Activated CD8-positive, alpha-beta memory T cell treated with anti-CD3 and anti-CD28 coated beads, Interleukin-2, amount 50 U/mL, for 1 hour (primary cell): ENCODE results near the gene LINGO3.

ENCODE experiments used
- DNase-seq: peaks from one replicate; pipeline ENCODE4 v3.0.0-alpha.2; 2020; ENCODE audit errors: extremely low read depth

LINGO3 gene

DNA sequence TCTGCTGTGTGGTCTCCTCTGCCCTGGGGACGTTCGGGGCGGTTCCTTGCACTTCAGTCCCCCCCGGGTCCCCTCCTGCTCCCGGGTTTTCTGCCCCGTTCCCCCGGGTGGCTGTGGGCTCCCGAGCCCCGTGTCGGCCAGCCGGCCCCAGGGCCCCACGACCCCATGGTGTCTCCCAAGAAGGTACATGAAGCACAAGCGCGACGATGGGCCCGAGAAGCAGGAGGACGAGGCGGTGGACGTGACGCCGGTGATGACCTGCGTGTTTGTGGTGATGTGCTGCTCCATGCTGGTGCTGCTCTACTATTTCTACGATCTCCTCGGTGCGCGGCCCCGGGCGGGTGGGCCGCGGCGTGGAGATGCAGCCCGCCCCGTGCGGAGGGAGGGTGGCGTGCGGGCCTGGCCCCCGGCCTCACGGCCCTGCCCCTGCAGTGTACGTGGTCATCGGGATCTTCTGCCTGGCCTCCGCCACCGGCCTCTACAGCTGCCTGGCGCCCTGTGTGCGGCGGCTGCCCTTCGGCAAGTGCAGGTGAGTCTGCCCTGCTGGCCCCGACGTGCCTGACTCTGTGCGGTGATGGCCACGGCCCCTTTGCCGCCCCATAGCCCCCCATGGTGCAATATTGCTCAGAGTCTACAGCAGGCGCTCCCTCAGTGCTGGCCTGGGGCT is 31.8 kb upstream of the LINGO3 start:
- DNase-seq = no peak

DNA sequence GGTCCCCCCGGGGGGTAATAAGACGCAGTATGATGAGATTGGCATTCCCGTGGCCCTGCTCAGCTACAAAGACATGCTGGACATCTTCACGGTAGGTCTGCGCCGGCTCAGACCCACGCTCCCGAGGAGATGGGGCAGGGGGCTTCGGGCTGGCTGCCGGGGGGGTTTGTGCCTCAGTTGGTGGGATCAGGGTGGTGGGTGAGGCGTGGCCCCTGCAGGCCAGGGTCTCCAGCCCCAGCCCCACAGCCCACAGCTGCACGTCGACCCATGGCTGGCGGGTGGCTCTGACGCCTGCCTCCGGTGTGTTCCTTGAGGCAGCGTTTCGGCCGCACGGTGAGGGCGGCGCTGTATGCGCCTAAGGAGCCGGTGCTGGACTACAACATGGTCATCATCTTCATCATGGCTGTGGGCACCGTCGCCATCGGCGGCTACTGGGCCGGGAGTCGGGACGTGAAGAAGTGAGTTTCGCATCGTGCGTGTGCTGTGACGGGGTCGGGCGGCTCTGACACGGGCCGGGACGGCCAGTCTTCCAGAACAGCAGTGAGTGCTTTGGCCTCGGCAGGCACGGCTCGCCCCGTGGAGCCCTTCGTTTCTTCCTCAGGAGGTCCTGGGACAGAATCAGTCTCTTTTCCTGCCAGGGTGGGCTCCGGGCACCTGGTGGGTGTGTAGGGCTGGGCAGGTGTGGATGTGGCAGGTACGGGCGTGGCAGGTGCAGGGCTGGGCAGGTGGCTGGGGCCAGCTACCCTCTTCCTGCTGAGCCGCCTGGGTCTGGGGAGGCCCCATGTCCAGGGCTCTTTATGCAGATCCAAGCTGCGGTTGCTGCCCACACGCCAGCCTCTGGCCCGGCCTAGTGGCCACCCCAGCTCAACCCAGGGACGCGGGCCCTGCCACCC is 31.0 kb upstream of the LINGO3 start:
- DNase-seq = no peak

DNA sequence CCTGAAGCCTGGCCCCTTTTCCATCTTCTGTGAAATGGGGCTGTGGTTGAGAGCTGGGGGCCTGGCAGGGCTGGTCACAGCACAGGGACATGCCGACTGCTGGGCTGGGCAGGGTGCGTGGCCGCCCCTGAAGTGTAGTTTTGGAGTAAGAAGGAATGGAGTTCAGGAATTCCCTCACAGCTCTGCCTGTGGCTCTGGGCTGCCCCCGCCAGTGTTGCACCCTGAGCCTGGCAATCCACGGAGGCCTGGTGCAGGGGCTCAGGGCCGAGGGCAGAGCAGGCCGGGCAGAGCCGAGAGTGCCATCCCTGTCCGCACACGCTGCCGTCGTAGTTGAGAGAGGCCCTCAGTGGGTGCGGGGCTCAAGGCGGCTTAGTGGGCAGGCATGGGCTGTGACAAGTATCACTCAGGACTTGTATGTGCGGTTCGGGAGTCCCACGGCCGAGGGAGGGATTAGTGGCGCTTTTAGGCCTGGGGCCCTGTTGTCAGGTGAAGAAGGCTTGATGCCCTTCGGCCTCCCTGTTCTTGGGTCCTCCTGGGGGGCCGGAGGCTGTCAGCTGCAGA is 30.2 kb upstream of the LINGO3 start:
- DNase-seq = no peak

DNA sequence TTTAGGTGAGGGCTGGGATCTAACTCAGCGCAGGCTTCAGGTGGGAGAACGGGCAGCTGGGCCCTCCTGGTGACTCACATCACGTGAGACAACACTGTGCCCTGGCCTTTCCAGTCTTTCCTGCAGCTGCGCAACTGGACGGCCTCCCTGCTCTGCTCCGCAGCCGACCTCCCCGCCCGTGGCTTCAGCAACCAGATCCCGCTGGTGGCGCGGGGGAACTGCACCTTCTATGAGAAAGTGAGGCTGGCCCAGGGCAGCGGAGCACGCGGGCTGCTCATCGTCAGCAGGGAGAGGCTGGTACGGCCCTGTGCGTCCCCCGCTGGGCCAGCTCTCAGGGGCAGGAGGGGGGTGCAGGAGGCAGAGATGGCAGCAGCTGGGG is 29.4 kb upstream of the LINGO3 start:
- DNase-seq = no peak

DNA sequence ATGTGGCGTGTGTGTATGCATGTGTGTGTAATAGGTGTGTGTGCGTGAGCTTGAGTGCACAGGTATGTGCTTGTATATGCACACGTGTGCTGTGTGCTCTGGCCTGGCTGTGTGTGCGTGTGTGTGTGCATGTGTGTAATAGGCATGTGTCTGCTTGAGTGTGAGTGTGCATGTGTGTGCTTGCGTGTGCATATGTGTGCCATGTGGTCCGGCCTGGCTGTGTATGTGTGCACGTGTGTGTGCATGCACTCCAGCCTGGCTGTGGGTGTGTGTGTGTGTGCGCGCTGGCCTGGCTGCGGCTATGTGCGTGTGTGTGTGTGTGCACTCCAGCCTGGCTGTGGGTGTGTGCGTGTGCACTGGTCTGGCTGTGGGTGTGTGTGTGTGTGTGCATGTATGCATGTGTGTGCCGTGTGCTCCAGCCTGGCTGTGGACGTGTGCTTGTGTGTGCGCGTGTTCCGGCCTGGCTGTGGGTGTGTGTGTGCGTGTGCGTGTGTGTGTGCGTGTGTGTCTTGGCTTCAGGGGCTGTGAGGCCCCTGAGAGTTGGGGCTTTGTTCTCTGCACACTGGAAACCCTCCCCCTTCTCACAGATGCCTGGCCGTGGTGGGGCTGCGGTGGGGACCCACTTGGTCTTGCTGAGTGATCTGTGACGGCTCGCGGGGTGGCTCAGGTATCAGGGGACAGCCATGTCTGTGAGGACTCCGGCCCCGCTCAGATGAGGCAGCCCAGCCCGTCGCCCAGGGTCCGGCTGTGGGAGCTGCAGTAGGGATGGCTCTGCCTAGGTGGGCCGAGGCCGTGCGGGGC is 28.8 kb upstream of the LINGO3 start:
- no peak for DNase-seq

DNA sequence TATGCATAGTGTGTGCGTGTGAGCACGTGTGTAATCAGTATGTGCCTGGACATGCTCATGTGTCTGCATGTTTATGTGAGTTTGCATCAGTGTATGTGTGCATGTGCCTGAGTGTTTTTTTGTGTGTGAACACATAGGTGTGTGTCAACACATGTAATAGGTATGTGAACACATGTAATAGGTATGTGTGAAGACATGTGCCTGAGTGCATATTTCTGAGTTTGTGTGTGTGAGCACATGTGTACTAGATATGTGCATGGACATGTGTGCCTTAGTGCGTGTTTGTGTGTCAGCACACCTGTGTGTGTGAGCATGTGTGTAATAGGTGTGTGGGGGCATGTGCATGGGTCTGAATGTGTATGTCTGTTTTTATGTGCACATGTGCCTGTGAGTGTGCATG is 27.9 kb upstream of the LINGO3 start:
- no peak for DNase-seq

DNA sequence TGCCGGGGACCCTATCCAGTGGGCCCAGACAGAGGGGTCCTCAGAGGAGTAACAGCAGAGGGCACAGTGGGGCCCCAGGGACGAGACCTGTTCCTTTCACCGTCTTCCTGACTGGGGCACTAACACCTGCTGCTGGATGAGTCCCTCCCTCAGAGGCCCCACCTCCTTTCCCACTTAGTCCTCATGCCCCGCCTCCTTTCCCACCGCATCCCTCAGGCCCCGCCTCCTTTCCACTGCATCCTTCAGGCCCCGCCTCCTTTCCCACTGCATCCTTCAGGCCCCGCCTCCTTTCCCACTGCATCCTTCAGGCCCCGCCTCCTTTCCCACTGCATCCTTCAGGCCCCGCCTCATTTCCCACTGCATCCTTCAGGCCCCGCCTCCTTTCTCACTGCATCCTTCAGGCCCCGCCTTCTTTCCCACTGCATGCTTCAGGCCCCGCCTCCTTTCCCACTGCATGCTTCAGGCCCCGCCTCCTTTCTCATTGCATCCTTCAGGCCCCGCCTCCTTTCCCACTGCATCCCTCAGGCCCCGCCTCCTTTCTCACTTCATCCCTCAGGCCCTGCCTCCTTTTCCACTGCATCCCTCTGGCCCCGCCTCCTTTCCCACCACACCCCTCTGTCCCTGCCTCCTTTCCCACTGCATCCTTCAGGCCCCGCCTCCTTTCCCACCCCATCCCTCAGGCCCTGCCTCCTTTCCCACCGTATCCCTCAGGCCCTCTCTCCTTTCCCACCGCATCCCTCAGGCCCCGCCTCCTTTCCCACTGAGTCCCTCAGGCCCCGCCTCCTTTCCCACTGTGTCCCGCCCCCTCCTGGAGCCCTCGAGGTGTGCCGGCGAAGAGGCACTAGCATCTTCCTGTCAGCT is 27.3 kb upstream of the LINGO3 start:
- DNase-seq = no peak

DNA sequence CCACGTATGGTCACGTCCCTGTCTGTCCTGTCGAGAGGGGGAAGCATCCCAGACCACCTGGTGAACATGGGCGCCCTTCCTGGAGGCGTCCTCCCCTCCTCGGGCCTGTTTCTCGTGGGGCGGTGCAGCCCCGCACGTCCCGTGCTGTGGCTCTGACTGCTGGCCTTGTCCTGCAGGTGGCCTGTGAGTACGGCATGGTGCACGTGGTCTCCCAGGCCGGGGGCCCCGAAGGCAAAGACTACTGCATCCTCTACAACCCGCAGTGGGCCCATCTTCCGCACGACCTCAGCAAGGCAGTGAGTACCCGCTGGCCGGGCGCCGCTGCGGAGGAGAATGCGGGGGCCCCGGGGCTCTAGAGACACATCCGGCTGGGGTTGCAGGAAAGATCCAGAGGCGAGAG is 26.5 kb upstream of the LINGO3 start:
- DNase-seq = no peak

DNA sequence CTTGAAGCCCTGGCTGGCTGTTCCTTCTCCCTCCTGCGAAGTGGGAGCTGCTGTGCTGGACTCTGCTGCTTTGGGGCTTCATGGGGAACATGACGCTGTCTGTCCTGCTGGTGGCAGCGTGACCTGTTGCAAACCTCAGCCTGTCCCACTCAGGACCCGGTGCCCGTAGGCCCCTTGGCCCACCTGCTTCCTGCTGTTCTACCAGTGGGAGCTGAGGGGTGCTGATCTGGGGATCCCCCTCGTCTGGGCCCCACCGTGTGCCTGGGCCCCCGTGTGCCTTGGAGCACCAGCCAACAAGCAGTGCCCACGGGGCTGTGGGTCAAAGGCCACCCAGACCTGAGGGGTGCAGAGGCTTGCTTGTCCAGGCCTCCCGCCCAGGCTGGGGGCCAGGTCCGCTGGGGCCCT is 25.9 kb upstream of the LINGO3 start:
- no peak for DNase-seq

DNA sequence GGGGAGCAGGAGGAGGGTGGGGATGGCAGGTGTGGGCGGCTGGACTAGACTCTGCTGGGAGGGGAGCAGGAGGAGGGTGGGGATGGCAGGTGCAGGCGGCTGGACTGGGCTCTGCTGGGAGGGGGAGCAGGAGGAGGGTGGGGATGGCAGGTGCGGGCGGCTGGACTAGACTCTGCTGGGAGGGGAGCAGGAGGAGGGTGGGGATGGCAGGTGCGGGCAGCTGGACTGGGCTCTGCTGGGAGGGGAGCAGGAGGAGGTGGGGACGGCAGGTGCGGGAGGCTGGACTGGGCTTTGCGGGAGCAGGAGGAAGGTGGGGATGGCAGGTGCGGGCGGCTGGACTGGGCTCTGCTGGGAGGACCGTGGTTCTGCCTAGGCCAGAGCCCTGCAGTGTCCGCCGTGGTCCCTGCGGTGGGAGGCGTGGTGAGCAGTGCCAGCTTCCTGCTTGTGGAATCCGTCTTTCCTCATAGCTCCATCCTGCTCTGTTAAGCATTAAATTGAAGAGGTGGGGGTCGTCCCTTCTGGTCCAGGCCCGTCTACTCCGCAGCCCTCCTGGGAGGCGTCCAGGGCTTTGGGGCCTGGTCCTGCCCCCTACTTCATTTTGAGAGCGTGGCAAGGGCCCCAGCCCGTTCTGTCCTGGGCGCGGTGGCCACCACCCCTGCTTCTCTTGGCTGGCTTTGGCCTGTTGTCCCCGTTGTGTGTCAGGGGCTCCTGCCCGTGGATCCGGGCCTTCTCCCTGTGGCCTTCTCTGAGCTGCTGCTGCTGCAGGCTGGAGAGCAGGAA is 25.3 kb upstream of the LINGO3 start:
- no peak for DNase-seq

DNA sequence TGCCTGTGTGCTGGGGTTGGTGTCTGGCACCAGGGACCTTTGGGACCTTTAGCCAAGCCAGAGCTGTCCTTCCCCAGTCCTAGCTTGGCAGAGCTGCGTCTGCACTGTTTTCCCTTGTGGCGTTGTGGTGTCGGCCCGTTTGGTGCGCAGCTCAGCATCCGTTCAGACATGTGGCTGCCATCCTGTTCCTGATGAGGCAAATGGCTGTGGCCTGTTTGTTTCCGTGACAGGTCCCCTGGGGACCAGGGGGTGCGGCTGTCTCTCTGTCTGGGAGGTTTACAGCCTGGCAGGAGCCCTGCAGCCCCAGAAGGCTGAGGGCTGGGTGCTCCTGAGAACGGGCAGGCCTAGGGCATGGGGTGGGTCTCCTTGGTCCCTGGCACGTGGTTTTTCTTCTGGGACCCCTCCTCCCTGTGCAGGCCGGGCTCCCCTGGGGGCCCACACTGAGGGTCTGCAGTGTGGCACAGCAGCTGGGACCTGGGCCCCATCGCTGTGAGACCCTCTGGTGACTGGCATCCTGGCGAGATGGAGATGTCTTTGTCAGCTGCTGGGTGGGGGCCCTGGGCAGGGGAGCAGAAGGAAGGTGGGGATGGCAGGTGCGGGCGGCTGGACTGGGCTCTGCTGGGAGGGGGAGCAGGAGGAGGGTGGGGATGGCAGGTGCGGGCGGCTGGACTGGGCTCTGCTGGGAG is 24.5 kb upstream of the LINGO3 start:
- DNase-seq = peak; percentile 40

DNA sequence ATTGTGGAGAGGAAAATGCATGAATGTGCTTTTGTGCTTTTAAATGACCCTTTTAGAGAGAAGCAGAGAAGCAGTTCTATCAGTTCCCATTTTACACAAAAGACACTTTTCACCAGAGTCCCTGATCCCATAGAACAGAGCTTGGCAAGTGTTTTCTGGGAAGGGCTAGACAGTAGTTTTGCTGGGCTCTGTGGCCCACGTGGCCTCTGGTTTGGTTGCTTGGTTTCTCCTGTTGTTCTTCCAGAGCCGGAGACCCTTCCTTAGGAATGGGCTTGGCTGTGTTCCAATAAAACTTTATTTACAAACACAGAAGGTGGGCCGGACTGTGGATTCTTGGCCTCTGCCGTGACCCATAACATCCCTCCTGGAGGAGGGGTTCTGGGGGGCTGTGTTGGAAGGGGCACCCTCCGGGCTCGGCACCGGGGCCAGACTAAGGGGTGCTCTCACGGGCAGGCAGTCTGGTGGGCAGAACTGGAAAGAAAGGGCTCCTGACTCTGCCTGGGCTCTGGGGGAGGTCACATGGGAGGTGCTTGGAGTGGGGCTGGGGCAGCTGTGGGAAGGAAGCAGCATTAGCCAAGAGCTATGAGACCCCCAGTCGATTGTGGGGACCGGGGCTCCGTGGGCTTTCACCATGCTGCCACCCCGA is 23.8 kb upstream of the LINGO3 start:
- no peak for DNase-seq

DNA sequence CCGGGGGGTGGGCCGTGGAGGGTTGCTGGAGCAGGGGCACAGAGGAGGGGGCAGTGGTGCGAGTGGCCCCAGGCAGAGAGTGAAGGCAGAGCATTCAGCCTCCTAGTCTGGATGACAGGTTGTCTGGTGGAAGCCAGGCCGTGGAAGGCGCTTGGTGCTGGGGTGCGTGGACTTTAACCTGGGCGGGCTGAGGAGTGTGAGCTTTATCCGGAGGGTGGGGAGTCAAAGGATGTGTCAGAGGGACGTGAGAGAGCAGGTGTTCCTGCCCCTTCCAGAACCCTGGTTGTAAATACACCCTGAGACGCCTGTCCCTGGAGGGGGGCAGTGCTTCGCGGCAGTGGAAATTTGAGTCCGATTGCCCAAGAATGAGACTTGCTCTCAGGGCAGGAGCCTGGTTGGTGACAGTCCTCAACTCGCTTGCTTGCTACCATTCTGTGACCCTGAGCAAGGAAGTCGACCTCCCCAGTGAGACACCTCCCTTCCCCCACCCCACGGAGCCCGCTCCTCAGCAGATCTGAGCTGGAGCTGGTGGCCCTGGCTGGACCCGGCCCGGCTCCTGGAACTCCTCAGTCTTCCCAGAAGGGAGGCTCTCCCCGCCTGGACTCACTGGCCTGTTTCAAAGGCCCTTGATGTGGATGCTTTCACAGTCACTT is 22.8 kb upstream of the LINGO3 start:
- DNase-seq = no peak

DNA sequence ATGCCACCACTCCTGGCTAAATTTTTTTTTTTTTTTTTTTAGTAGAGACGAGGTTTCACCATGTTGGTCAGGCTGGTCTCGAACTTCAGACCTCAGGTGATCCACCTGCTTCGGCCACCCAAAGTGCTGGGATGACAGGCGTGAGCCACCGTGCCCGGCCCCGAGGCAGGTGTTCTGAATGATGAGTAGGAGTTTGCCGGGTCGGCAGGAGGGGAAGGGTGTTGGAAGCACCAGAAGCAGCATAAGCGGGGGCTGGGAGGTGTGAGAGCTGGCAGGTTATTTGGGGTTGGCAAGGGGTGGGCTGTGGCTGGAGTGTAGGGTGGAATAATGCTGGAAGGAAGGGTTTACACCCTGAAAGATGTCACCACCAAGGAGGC is 22.3 kb upstream of the LINGO3 start:
- DNase-seq = no peak

DNA sequence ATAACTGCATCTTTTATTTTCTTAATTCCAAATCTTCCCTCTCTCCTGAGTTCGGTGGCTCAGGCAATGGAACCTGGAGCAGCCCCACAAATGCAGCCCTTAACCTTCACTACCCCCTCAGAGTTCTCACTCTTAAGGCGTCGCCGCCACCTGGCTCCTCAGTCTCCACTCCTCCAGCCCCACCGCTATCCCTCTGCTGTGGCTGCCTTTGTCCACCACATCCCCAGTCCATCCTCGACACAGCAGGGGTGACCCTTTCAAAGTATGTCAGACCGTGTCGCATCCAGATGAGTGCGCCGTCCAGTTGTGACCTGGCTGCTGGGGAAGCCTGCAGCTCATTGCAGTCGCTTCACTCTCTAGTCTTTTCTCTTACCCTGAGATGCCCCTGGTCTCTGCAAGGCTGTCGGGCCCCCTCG is 21.6 kb upstream of the LINGO3 start:
- no peak for DNase-seq

DNA sequence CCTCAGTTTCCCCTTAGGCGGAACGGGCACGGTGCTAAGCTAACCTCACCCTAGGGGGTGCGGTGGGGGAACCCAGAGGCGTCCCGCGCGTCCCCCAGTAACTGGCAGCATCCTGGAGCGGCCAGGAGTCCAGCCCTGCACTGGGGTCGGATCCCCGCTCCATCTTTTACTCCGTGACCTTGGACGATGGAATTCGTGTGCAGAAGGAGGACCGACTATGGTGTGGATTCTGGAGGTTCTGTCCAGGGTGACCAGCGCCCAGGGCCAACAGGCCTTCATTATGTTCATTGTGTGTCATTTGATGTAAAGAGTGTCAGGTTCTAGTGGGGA is 21.2 kb upstream of the LINGO3 start:
- no peak for DNase-seq

DNA sequence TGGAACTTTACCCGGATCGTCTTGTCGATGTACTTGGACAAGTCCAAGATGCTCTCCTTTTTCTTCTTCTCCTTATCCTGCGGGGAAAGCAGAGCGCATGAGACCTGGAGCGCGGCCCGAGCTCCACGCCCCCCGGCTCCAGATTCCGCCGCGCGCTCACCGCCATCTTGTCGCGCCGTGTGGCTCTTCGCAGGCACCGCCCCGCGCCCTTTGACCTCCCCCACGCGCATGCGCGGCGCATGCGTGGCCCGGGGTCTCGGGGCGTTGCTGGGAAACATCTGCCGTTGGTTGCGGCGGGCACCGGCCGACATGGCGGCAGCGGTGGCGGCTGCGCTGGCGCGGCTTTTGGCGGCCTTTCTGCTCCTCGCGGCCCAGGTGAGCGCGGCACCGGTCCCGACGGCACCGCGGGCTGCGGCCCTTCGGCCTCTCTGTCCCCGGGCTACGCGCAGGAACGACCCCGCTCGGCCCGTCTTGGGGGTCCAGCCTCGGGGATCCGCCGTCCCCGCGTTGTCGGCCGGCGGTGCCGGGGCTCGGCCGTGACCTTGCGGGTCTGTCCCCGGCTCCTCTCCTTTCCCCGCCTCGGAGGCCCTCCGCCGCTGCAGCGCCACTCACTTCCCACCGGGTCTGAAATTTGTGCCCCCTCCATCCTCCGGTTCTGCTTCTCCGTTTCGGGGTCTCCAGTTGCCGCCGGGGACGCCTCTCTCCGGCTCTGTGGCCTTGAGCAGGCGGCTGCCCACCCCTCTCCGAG is 20.6 kb upstream of the LINGO3 start, which contains the start of the genes LSM7 and SPPL2B:
Gene LSM7 (minus strand): TSS at position 186 of the 748 bp plus-strand sequence. CDS start 20 bp downstream, at position 166.
Gene SPPL2B (plus strand): TSS at position 284 of the 748 bp plus-strand sequence. CDS start 26 bp downstream, at position 310.
- peak; percentile 50 for DNase-seq
